GDM1 (cell line): ENCODE data around the gene PSMD6.

Experiments
- DNase-seq: peaks from one replicate; lab custom pipeline; 2025; lab: John Stamatoyannopoulos, UW

PSMD6 gene

GRCh38 chr3:64046592-64046991 is 23.3 kb upstream of the PSMD6 start:
- no peak for DNase-seq

GRCh38 chr3:64042952-64043351 is 19.7 kb upstream of the PSMD6 start:
- no peak for DNase-seq

DNA sequence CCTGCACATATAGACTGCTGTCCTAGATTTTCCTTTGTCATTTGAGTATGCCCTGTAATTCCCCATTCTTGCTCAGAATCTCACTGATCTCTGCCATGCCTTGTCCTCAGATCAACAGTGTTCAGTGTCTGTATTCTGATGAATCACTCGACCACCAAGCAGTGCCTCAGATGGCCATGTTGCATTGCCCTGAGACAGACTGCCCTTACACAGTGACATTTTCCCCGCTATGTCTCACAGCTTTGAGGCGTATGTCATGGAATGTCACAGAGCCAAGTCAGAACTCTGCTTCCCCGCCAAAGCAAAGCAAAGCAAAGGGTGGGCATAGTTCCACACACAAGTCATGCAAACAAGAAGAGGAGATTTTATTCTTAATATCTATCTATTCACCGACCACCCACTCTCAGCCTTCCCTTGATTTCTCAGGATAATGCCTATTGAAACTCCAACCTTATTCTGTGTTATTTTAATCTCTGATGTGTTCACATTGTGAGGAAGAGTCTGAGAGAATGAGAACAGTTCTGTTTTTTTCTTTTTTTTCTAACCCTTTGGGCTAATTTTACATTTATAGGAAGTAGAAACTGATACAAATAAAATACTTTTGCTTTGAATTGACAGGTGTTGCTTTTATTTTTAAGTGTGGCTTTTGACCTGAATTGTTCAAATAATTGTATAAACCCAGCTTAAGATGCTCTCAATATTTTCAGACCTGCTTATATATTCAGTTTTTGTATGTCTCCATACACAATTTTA is 16.9 kb upstream of the PSMD6 start:
- DNase-seq: no peak

GRCh38 chr3:64039332-64039731 is 16.0 kb upstream of the PSMD6 start:
- DNase-seq: no peak

DNA sequence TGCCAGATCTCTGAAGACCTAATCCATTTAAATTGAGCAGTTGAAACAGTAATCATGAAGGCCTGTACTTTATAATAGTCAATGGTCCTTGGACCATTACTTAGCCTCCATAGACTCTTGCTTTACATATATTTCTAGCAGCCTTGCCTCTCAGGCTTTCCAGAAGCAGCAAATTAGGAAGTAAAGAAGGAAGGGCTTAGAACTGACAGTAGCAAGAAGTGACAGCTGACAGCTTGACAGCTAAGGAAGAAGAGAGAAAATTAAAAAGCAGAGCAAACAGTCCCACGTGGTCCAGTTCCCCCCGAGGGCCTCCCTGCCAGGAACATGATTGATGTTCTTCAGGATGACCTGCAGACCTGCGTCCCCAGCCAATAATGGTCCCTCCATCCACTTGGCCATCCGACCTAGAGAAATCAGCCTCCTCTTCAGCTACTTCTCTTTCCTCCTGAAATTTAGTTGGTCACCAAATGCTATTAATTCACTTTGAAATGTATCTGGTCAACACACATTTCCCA is 15.0 kb upstream of the PSMD6 start:
- no peak for DNase-seq

- DNase-seq: no peak
Measured at GRCh38 chr3:64037084-64037483, 13.8 kb upstream of the PSMD6 start.

DNA sequence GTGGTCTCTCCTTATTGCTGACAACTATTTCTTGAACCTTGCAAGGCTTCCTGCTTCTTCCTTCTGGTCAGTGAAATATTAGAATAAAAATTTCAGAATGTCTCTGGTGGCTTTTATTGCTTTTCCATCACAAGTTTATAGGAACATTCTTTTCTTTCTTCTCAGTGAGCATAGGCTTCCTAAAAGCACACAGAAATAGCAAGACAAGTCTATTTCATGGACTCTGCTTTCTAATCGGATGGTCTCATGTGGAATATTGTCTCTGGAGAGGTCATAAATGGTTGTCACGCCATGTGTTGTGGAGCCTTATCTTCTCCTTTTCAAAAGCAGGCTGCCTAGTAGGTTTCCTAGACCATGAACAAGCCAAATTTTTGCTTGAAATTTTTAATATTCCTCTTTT is 9.8 kb upstream of the PSMD6 start:
- no peak for DNase-seq

GRCh38 chr3:64031540-64032508 is 8.5 kb upstream of the PSMD6 start:
- DNase-seq: no peak

DNA sequence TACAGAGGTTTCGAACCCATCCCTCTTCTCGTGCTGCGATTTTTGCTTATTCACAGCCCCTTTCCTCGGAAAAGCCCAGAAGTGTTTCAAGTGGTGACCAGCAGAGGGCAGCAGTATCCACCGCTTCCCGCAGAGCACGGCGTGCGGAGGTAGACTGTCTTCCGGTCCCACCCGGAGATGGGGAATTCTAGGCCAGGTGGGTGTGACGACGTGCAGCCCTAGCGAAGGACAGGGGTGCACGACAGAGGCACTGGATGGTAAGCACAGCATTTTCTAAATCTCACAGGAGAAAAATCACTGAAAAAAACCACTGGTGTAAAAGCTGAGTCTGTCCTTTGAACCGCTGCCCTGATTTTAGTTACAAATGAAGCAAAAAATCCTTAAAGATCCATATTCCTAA is 7.4 kb upstream of the PSMD6 start:
- peak; percentile 4 for DNase-seq

- DNase-seq: no peak
Measured at GRCh38 chr3:64029287-64029686, 6.0 kb upstream of the PSMD6 start.

DNA sequence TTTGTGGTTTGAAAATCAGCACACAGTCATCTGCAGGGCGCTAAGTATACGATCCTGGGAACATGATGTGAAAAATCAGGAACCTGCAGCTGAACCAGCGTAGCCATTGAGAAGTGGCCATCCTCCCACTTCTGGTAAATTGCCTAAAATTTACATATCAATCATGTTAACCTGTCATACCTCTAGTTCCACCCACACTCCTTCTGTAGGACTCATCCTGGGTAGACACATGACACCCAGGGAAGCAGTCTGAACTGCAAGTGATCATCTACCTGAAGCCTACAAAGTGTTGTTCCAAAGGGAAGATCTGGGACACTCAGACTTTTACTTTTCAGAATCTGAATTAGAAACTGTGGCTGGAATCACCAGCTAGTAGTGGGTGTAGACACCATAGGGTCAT is 5.5 kb upstream of the PSMD6 start:
- DNase-seq: no peak

- DNase-seq: no peak
Measured at GRCh38 chr3:64027658-64028057, 4.4 kb upstream of the PSMD6 start.

DNA sequence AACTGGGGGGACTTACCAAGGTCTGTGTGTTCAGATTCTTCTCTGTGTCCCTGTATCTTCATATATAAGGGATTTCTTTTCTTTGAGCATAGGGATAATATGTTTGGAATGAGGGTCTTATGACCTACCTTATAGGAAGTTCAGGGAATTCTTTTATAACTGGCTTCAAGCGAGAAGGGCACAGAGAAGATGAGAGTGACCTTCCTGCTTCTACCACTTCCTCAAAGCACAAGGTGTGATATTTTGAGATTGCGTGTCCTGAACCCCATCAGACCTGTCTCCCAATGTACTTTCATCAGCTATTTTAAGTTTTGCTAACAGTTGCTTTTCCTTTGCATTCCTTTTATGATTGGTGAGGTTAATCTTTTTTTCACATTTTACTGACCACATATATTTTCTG is 3.1 kb upstream of the PSMD6 start:
- no peak for DNase-seq

GRCh38 chr3:64023861-64024223 is 548 bp upstream of the PSMD6 start:
- no peak for DNase-seq

DNA sequence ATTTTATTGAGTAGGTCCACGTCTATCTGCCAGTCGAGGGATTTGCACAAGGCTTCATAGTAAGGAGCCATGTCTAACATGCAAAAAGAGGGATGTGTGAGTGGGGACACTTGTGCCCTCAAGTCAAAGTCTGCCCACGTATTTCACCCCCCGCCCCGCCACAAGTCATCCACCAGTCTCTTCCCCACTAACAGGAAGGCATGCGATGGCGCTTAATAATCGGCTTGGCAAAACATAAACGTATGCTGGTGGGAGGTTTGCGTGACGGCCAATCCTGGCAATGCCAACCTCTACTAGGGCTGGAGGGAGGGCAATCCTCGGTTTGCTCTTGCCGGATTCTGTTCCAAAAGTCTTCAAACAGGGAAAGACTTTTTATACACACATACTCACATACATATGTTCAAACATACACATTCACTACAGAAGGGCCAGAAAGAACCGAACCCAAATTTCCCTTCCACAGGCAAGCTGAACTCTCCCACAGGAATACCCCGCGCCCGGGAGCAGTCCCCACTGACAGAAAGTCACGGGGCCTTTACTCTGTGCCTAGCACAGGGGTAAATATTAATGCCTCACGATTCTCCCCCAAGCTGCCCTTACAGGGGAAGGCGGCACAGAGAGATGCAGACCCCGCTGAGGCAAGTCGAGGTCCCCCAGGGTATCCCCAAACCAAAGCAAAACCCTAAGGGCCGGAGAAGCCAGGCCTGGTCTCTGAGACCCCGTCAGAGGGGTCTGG is 675 bp downstream of the PSMD6 start:
- no peak for DNase-seq

DNA sequence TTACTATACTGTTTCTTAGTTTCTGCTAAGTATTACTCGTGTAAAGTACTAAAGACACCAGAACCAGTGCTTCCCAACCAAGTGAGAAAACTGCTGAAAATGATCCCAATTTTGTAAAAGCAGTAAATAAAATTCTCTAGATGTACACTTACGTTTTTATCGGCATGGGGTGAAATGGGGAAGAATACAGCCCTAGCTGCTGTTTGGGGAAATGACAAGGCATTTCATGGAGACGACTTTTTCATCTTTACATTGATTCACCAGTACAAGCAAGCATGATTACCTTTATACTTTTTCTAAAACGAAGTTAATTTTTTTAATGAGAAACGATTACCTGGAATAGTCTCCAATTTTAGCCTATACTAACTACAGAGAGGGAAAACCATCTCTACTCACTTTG is 1.4 kb downstream of the PSMD6 start:
- no peak for DNase-seq

- no peak for DNase-seq
Measured at GRCh38 chr3:64019879-64020278, 3.4 kb downstream of the PSMD6 start.

GRCh38 chr3:64019271-64019670 is 4.0 kb downstream of the PSMD6 start:
- DNase-seq: no peak

GRCh38 chr3:64016941-64017620 is 6.2 kb downstream of the PSMD6 start:
- DNase-seq: no peak

GRCh38 chr3:64011685-64012084 is 11.6 kb downstream of the PSMD6 start:
- no peak for DNase-seq

GRCh38 chr3:64010199-64010598 is 13.1 kb downstream of the PSMD6 start:
- DNase-seq: no peak

DNA sequence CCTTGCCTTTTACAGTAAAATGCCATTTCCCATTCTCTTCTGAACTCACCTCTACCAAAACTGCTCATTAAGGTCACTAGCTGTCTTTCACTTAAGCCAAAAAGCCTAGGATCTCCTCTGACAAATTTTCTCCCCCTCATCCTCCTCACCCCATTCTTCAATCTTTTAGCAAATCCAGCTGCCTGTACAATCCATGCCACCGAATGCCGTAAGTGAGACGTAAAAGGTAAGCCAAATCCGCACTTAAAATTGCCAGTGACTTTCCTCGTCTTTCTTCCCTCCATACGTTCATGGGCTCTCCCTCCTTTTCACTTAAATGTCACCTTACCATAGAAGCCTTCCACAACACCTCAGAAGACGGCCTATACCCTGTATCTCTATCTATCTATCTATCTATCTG is 13.8 kb downstream of the PSMD6 start:
- no peak for DNase-seq
